Measurements from ENCODE around the gene CHCHD3.

GRCh38 chr7:132836746-132837145, 245.1 kb downstream of the CHCHD3 start:
- TF ChIP-seq, protein P1, sequence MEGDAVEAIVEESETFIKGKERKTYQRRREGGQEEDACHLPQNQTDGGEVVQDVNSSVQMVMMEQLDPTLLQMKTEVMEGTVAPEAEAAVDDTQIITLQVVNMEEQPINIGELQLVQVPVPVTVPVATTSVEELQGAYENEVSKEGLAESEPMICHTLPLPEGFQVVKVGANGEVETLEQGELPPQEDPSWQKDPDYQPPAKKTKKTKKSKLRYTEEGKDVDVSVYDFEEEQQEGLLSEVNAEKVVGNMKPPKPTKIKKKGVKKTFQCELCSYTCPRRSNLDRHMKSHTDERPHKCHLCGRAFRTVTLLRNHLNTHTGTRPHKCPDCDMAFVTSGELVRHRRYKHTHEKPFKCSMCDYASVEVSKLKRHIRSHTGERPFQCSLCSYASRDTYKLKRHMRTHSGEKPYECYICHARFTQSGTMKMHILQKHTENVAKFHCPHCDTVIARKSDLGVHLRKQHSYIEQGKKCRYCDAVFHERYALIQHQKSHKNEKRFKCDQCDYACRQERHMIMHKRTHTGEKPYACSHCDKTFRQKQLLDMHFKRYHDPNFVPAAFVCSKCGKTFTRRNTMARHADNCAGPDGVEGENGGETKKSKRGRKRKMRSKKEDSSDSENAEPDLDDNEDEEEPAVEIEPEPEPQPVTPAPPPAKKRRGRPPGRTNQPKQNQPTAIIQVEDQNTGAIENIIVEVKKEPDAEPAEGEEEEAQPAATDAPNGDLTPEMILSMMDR (IDR thresholded peaks at IDR 0.05) = no peak
- TF ChIP-seq POLR2A (IDR thresholded peaks at IDR 0.05) (no peak), EP300 (IDR thresholded peaks at IDR 0.05) (no peak)
